Stimulated activated CD8-positive, alpha-beta memory T cell treated with anti-CD3 and anti-CD28 coated beads, Interleukin-2, amount 100 ng/mL, for 1 hour (primary cell): ENCODE measurements around the gene SVIL.
"Not testable (repeated sequence)": the region's sequence is repeated elsewhere in the genome, so short reads cannot be mapped to it uniquely, and the experiment has no call there.

Experiments
- DNase-seq, 2 donors: peaks; one replicate each; pipeline ENCODE4 v3.0.0-alpha.2; 2020; ENCODE audit warnings: low read depth in 2 of 2

Gene SVIL

DNA sequence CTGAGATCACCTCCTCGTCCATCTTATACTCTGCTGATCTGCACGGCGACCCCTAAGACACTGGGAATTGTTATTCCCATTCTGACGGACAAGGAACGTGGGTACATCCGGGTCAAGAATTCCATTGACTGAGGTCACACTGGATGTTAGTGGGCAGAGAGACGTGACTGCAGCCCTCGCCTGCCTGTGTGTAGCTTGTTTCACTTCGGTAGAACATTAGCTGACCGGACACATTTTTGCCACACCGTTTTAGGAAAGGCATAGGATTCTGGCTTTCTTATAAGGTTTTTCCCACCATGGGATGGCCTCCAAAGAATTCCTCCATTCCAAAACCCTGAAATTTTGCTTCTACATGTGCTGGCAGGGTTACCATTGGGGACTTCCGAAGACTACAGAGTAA, 118.9 kb downstream of the SVIL start:
- DNase-seq = not testable (repeated sequence)

DNA sequence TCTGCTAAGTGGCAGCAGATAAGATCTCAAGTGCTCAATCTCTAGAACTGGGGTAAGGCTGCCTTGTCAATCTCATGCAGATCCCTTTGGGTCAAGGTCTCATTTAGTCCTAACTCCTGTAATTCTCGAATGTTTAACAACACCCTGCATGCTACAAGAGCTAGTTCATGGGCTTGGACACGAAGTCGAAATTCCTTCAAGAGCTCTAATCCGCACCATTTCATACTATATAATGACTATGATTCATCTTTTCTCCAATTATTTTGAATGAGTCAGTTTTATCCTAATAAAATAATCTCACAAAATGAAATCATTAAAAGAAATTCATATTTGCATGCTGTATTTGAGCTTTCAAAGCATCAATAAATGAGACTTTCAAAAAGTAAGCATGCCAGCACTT, 119.7 kb downstream of the SVIL start:
- DNase-seq = not testable (repeated sequence)

DNA sequence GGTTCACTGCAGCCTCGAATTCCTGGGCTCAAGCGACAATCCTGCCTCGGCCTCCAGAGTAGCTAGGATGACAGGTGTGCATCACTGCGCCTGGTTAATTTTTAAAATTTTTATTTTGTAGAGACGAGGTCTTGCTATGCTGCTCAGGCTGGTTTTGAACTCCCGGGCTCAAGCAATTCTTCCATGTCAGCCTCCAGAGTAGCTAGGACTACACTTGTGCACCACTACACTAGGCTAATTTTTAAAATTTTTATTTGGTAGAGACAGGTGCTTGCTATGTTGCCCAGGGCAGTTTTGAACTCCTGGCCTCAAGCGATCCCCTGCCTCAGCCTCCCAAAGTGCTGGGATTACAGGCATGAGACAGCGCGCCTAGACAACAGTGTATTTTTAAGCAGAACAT, 120.5 kb downstream of the SVIL start:
- no peak for DNase-seq

DNA sequence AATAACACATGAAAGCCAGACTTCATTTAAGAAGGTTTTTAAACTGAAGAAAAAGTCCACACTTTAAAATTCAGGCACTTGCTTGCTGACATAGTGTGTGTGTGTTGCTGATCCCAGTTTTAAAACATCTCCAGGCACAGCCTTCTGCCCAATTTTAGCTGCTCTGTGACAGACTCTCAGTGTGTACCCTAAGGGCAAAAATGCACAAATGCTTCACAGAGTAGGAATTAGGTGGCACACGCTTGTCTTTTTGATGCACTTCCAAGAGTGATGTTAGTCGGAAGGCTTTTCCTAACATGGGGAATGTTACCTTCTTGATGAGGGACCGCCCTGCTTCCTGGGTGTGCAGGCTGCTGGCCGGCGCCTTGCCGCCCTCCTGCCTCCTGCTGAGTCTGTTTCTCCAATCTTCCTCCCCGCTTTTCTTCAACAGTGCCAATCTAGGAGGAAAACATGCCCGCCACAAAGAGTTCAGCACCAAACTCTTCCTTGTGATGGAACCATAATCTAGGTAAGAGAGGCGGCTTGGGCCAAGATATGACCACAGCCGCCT, 122.3 kb downstream of the SVIL start:
- DNase-seq = no peak

DNA sequence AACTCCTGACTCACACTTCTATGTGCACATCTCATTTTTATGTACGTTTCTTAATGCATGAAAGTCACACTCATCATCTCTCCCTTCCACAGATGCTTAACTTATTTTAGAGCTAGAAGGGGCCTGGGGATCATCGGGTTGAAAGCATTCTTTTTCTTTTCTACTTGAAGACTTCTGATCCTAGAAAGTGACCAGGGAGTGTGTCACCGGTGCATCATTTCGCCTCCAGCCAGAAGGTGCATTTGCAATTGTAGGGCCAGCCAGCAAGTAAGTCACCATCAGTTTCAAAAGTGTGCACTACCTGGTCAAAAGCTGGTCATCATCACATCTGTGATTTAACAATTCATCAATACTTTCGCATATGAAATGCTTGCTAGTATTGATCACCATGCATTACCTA, 123.0 kb downstream of the SVIL start:
- DNase-seq = not testable (repeated sequence)

DNA sequence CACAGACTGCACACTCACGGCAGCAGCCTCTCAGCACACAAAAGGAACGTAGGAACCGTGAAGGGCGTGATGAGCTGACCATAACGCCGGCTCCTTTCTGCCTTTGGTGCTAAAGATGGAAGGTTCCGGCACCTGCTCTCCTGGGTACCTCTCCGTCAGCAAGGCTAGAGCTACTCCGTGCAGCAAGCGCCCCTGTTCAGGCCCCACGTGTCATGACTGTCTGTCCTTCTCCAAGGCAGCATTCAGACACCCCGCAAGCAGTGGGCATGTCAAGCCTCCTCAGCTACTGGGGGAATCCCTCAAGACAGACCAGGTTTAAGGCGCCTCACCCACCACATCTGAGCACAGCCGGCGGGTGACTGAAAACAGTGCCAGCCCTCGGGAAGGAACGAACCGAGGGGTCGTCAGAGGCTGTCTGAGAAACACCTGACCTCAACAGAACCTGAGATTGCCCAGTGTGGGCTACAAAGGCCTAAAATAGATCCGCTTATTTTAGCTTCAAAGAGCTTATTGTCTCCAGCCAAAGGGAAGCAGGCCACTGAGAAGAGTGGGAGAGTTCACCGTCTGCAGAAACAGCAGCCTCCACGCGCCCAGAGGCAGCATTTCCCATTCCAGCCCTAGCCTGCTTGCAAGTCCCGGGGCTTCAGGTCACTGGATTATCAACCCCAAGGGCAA, 124.2 kb downstream of the SVIL start:
- DNase-seq = not testable (repeated sequence)

DNA sequence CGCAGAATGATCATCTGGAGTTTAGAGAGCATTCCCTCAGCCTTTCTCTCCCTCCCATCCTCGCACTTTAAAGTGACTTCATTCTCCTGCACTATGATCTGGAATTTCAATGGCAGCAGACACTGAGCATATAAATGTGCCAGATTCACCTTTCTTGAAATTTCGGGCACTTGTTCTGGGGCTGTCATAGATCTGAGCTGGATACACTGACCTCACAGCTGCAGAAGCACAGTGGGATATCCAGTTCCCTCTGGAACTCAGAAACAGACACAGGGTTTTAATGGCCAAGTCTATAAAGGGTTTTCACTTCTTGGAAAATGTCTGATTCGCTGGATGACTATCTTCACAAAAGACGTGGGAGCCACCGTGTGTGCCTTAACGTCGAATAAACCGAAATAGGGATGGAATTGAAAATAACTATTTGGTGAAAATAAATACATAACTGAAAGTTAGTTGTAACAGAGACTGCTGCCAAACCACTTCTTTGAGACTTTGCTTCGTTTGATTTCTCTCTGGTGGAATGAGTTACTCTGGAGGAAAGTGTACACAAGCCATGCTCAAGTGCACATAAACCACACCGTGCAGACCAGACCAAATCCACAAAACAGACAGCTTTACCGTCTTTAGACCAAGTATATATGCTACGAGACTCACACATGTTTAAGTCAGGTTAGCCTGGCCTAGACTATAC, 126.1 kb downstream of the SVIL start:
- no peak for DNase-seq

DNA sequence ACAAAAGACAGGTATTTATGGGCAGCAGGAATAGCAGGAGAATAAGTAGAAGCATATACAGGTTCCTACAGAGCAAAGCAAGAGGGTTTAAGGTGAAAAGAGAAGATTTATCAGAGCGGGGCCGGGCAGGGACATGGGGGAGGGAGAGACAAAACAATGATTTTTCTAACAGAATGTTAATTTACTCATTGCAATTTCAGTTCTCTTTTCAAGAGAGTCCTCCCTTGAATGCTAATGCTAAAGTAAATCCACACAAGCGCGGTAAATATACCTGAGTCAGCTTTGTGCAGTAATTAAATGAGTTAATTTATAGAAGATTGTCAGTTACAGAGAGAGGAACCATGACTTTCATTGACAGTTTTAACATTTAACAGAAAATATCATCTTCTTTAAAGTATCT, 127.0 kb downstream of the SVIL start:
- DNase-seq = not testable (repeated sequence)

DNA sequence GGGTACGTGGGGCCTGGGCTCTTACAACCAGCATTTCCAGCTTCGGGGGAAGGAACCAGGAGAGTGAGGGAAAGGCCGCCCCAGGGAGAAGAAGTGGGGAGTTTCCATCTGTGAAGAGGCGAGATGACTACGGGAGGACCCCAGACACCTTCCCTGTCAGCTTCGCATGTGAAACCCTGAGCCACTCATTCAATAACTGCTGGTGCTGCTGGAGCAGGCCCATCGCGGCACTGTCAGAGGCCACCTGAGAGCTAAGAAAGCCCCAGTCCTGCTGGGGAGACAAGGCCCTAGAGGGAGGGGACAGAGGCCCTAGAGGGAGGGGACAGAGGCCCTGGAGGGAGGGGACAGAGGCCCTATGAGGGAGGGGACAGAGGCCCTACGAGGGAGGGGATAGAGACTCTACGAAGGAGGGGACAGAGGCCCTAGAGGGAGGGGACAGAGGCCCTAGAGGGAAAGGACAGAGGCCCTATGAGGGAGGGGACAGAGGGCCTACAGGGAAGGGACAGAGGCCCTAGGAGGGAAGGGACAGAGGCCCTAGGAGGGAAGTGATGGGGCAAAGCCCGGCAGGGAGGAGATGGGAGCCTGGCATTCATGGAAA, 128.3 kb downstream of the SVIL start:
- DNase-seq = not testable (repeated sequence)

DNA sequence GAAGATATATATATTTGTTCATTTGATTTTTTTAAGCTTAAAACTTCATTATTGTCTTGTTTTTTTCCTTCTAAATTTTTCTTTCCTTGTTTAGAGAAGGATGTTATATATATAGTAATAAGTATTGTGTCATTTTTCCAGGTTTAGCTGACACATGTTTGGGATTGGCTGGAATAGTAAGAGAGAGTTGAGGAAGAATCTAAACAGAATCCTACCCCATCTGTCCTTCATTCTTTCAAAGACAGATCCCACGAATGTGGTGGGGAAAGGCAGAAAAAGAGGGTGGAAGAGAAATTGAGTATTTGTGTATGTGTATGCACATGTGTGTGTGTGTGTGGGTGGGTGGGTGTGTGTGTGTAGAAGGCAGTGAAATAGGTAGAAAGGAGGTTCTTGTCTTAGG, 132.4 kb downstream of the SVIL start:
- DNase-seq = no peak

DNA sequence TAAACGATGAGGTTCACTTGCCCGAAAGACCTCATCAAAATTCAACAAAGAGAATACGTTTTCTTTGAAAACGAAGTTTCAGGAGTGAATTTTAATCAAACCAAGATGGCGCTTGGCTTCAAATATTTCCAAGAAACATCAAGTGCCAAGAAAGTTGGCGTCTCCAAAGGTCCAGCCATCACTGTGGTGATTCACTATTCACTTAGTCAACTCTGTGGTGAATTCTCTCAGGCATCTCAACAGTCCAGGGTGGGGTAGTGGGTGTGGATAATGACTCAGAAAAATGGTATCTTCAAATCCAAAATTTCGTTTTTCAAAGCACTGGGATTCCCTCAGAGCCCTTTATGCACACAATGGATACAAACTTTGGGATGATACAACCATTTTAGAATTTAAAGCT, 133.1 kb downstream of the SVIL start:
- no peak for DNase-seq

DNA sequence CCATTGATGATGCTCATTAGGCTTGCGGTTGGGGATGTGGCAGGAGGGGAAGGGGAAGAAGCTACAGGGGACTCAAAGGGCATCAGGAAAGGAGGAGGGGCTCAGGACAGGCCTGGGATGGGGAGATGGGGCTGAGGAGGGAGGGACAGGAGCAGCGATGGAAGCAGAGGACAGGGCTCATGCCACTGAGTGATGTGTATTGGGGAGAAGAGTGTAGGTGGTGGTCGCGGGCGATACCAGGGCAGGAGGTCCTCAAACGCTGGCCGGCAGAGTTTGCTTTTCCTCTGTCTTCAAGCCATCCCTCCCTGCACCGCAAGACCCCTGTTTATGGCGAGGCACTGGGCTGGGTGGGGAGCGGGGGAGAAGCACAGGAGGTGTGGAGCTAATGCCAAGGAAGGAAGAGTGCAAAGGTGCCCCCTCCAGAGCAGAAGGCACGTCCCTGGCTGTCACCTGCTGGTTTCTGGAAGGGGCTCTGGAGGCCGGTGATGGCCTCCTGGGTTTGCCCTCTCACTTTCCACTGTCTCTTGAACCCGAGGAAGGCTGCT, 134.7 kb downstream of the SVIL start:
- no peak for DNase-seq

DNA sequence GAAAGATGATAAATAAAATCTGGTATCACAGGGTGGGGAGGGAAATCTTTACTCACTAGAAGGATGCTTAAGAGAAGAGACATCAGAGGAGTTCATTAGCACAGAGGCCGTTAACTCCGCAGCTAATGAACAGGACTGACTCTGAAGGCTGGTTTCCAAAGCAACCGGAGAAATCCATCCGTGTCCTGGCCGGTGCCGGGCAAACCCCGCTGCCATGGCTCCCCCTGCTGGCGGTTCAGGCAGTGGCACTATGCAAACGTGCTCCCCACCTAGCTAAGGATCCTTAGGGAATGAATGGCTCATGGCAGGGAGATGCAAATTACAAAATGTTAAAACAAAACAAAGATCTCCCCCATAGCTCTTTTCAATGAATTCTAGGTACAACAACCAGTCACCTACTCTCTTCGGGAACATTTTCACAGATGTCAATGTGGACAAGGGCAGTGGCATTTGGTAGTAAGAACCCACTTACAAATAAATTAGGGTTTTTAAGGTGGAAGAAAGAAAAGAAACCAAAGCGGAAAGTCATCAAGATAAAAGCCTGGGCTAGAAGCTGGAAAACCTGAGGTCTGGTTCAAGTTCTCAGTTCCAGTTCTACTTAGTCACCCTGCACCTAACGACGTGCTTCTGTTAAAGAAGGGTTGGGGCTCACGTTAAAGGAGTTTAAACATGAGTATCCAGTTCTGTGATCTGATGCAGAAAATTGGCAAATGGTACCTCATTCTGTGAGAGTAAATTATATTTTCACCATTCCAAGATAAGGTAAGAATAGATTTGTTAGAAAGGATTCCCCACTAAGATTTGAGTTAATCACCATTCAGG, 138.2 kb downstream of the SVIL start:
- peak; percentile 26 to 45 for DNase-seq

DNA sequence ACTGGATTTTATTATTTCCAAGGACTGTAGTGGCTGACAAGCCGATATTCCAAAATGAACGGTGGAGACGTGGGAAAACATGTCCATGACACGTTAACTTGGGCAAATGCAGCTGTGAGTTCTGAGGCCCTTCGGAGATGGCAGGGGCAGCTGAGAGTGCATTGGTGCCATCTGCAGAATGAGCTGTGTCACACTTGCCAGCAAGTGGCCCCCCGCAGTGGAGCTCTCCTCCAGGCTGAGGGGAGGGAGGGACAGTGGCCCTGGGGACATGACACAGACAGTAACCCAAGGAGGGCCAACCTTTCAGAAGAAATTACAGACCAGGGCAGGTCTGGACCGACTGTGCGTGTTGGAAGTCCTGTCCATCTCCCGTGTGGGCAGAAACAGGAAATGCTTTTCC, 139.4 kb downstream of the SVIL start:
- DNase-seq = no peak

DNA sequence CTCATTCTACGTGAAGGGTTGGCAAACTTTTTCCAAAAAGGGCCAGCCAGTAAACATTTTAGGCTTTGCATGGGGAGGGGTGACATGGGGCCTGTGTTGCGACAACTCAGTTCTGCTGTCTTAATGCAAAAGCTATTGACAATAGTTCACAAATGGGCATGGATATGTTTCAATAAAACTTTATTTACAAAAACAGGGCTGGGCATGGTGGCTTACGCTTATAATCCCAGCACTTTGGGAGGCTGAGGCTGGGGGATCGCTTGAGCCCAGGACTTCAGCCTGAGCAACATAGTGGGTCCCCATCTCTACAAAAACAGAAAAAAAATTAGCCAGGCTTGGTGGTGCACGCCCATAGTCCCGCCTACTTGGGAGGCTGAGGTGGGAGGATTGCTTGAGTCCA, 141.1 kb downstream of the SVIL start:
- no peak for DNase-seq

DNA sequence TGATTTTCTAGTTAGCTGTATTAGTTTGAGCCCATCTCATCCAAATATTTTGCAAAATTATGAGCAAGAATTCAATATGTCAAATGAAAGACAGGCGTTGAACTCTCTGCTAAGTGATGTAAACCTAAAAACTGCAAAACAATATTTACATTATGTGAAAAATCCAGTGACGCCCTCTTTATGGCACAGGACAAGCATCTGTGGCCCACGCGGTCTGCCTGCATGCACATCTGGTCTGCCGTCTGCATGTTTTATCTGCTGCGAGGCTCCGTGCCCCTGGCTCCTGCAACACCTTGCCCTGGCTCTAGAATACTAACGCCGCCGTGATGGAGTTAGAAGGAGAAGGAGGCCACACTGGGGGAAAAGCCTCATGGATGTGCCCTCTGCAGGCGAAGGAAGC, 142.0 kb downstream of the SVIL start:
- DNase-seq = no peak

DNA sequence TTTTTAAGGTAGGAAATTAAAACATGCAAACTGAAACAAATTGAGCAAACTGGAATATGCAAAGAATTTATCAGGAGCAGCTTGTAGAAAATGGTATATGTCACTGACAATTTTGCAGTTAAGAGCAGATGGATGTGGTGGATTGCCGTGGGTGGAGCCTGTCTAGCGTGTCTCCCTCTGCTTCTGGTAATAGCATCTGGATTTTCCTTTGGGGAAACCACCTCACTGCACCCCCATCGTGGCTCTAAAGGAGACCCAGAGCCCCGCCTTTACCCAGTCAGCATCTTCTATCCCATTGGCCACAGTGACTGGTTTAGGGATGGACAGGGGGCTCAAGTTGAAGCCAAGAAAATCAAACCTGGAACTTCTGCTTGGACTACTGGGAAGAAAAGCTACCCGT, 142.9 kb downstream of the SVIL start:
- DNase-seq = no peak

DNA sequence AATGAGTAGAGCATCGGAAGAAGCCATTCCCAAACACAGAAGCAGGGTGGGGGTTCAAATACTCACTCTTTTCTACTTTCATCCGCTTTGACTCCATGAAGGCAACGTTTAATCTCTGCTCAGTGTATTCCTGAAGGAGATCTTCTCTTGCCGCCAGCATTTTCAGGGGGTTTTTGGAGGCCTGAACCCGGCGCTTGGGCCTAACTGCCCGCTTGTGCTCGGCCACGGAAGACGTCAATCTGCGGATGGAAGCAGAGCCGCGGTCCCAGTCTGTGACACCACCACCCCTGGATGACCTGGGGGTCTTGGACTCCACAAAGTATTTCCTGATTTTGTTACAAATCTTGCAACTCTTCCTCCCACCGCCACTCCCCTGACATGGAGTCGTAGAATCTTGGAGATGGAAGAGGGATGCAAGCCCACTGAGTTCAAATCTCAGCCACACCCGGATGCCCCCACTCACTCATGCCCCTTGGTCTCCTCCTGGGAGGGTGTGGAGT, 143.9 kb downstream of the SVIL start:
- not testable (repeated sequence) for DNase-seq

DNA sequence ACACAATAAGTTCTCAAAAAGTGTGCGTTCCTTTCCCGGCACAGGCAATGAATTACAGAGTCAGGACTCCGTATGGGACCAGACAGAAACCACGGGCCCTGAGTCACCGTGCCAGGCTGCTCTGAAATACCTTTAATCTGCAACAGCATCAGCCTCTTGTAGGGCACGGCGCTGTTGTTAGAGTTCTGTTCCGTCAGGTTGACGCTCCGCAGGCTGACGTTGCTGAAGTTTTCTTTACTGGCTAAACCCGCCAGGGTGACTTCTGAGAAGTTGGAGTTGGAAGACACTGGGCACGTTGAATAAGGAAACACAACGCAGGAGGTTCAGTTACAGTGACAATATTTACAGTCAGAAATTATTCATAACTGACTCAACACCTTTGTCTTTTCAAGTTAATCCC, 146.3 kb downstream of the SVIL start:
- not testable (repeated sequence) for DNase-seq

DNA sequence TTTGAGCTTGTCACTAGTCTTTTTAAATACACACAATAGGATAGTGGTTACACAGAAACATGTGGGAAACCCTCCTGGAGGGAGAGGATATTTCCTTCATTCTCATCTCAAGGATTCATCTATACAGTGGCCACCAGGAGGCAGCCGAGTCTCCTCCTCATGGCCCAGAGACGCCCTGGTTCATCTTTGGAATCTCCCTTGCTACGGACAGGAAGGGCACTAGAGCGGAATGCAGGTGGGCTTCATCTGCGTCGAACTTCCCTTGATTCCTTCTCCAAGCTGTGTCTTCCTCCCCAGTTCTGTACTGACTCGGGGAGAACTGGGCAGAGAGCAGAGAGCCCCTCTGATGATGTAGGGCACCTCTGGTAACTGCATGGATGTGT, 146.9 kb downstream of the SVIL start:
- DNase-seq = not testable (repeated sequence)

DNA sequence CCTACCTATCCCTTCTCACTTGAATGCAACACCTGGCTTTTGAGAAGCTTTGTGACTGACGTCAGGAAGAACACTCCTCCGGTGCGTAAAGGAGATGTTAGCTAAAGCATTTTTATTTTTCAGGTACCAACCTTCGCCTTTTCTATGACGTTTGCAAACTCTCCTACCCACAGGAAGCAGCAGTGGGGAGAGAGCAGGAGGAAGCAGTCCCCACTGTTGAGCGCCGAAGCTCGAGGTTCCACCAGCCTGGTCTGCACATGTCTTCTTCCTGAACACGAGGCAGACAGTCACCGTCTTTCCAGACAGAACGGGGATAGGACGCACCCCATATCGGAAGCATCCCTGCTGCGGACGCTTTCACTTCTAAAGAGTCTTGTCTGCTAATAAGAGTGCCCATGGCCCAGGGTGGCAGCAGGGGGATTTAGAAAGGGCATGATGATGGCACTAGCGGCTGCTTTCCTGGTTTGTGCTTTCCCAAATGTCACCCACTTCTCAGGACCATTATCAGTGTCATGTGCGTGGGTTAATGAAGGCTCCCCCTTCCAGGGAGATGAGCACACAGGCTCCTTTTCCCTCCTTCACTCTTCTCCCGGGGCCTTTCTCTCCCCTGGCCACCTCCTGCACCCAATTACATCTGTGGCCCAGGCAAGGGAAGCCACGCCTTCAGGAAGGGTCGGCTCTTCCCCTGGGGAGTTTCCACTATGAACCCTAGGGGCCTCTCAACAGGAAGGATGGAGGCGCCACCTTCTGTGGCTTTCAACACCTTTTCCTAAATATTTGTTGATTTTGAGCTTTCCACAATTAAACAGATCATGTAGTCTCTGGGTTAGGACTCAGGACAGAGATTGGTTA, 147.5 kb downstream of the SVIL start:
- DNase-seq = not testable (repeated sequence)
